Erythroblast (primary cell): ENCODE measurements around the gene ARHGAP4.

ENCODE experiments used
- GATA1 ChIP-seq: IDR thresholded peaks from 2 replicates; pipeline ENCODE4 v1.6.1; 2011; ENCODE audit warnings: low read depth, mild to moderate bottlenecking, control low read depth, low read length, moderate library complexity
- POLR2A ChIP-seq: IDR thresholded peaks from 2 replicates; pipeline ENCODE4 v1.6.1; 2011; ENCODE audit warnings: mild to moderate bottlenecking, low read length

DNA sequence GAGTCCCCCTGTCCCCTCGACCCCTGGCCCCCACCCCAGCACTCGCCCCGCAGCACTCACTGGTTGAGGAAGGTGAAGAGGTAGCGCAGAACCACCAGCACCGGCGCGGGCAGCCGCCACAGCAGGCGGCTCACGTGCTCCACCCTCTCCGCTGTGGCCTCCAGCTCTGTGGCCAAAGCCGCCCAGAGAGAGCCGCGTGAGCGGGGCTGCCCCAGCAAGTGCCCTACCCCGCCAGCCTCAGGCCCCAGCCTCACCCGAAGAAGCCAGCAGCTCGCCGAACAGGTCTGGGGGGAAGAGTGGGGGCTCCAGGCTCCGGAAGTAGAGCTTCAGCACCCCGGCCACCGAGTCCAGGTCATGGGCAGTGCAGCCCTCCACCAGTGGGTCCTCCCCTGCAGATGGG, 15.6 kb downstream of the ARHGAP4 start:
- TF ChIP-seq POLR2A (no peak), GATA1 (no peak)
